HepG2 (cell line): Measurements from ENCODE around the gene ORC2. TPM values are rescaled to one million over a fixed set of nuclear protein-coding genes. Genes with fewer than 3 reads are reported as not detected.

Experiments used
- ETV6 ChIP-seq: sonication (generic); formaldehyde crosslinking; conservative IDR thresholded peaks from 2 replicates; pipeline ENCODE4 v1.4.0; 2020; ENCODE audit warnings: missing genetic modification reagents
- HNRNPK ChIP-seq: fragments of 200-400 bp; formaldehyde crosslinking; IDR thresholded peaks from 2 replicates; pipeline ENCODE4 v1.6.1; 2018; ENCODE audit warnings: low read length, low read depth, moderate library complexity, mild to moderate bottlenecking; ENCODE audit not compliant: poor library complexity, severe bottlenecking
- HOXA9 ChIP-seq: sonication (generic); formaldehyde crosslinking; IDR thresholded peaks from 2 replicates; pipeline ENCODE4 v1.8.1; 2022; ENCODE audit warnings: missing genetic modification reagents, mild to moderate bottlenecking, moderate library complexity, borderline replicate concordance
- HOXD1 ChIP-seq: sonication (generic); formaldehyde crosslinking; IDR thresholded peaks from 2 replicates; pipeline ENCODE4 v1.5.0; 2020; ENCODE audit warnings: missing genetic modification reagents
- KLF9 ChIP-seq: IDR thresholded peaks from 2 replicates; pipeline ENCODE4 v1.6.1; 2016; ENCODE audit warnings: low read depth
- MZF1 ChIP-seq: sonication (generic); formaldehyde crosslinking; IDR thresholded peaks from 2 replicates; pipeline ENCODE4 v1.8.1; 2023; ENCODE audit warnings: mild to moderate bottlenecking, missing genetic modification reagents, borderline replicate concordance
- PRDM15 ChIP-seq: sonication (generic); formaldehyde crosslinking; IDR thresholded peaks from 2 replicates; pipeline ENCODE4 v1.4.0; 2020; ENCODE audit warnings: missing genetic modification reagents
- RFX1 ChIP-seq: fragments of 450-650 bp; IDR thresholded peaks from 2 replicates; pipeline ENCODE4 v1.6.1; 2017
- SRY ChIP-seq: sonication (generic); formaldehyde crosslinking; IDR thresholded peaks from 2 replicates; pipeline ENCODE4 v1.8.0; 2022; ENCODE audit warnings: mild to moderate bottlenecking, missing genetic modification reagents
- TBX3 ChIP-seq: fragments of 450-650 bp; IDR thresholded peaks from 2 replicates; pipeline ENCODE4 v1.6.1; 2017; ENCODE audit warnings: antibody characterized with exemption, mild to moderate bottlenecking, inconsistent platforms, borderline replicate concordance
- TMF1 ChIP-seq: sonication (generic); formaldehyde crosslinking; IDR thresholded peaks from 2 replicates; pipeline ENCODE4 v1.8.1; 2022; ENCODE audit warnings: low read depth, missing genetic modification reagents
- YY1 ChIP-seq: IDR thresholded peaks from 2 replicates; pipeline ENCODE4 v1.6.1; 2011; ENCODE audit warnings: low read length, low read depth, moderate library complexity, mild to moderate bottlenecking; ENCODE audit not compliant: insufficient read depth, insufficient replicate concordance
- ZBTB42 ChIP-seq: sonication (generic); formaldehyde crosslinking; IDR thresholded peaks from 2 replicates; pipeline ENCODE4 v1.5.0; 2020; ENCODE audit warnings: mild to moderate bottlenecking, missing genetic modification reagents
- ZFP90 ChIP-seq: sonication (generic); formaldehyde crosslinking; IDR thresholded peaks from 2 replicates; pipeline ENCODE4 v1.8.0; 2022; ENCODE audit warnings: missing genetic modification reagents, mild to moderate bottlenecking, inconsistent platforms, borderline replicate concordance
- ZIK1 ChIP-seq: sonication (generic); formaldehyde crosslinking; IDR thresholded peaks from 2 replicates; pipeline ENCODE4 v1.5.0; 2020; ENCODE audit warnings: mild to moderate bottlenecking, low read depth, missing genetic modification reagents, borderline replicate concordance
- ZKSCAN5 ChIP-seq: sonication (generic); formaldehyde crosslinking; IDR thresholded peaks from 2 replicates; pipeline ENCODE4 v1.5.1; 2020; ENCODE audit warnings: mild to moderate bottlenecking, missing genetic modification reagents
- ZNF160 ChIP-seq: sonication (generic); formaldehyde crosslinking; IDR thresholded peaks from 2 replicates; pipeline ENCODE4 v1.8.0; 2022; ENCODE audit warnings: mild to moderate bottlenecking, inconsistent platforms, missing genetic modification reagents
- ZNF207 ChIP-seq: fragments of 450-650 bp; IDR thresholded peaks from 2 replicates; pipeline ENCODE4 v1.6.1; 2016; ENCODE audit warnings: antibody characterized with exemption, borderline replicate concordance
- ZNF343 ChIP-seq: sonication (generic); formaldehyde crosslinking; IDR thresholded peaks from 2 replicates; pipeline ENCODE4 v1.4.0; 2020; ENCODE audit warnings: mild to moderate bottlenecking, missing genetic modification reagents
- ZNF446 ChIP-seq: sonication (generic); formaldehyde crosslinking; IDR thresholded peaks from 2 replicates; pipeline ENCODE4 v1.5.0; 2020; ENCODE audit warnings: mild to moderate bottlenecking, missing genetic modification reagents
- ZNF567 ChIP-seq: sonication (generic); formaldehyde crosslinking; IDR thresholded peaks from 2 replicates; pipeline ENCODE4 v1.8.1; 2023; ENCODE audit warnings: mild to moderate bottlenecking, missing genetic modification reagents, borderline replicate concordance
- ZNF589 ChIP-seq: sonication (generic); formaldehyde crosslinking; conservative IDR thresholded peaks from 2 replicates; pipeline ENCODE4 v1.8.0; 2022; ENCODE audit warnings: mild to moderate bottlenecking, moderate library complexity, missing genetic modification reagents
- ZNF652 ChIP-seq: IDR thresholded peaks from 2 replicates; pipeline ENCODE4 v1.6.1; 2016; ENCODE audit warnings: low read depth, borderline replicate concordance
- ZNF766 ChIP-seq: sonication (generic); formaldehyde crosslinking; IDR thresholded peaks from 2 replicates; pipeline ENCODE4 v1.5.0; 2020; ENCODE audit warnings: missing genetic modification reagents, borderline replicate concordance
- ZNF83 ChIP-seq: sonication (generic); formaldehyde crosslinking; IDR thresholded peaks from 2 replicates; pipeline ENCODE4 v1.4.0; 2020; ENCODE audit warnings: missing genetic modification reagents, mild to moderate bottlenecking, borderline replicate concordance
- polyA plus RNA-seq, 8 experiments: library from polyadenylated mRNA; depleted of rRNA in 3 of 8; stranded (reverse) in 7 of 8; unstranded in 1 of 8; fragments of >200 nt; fragmentation: Illumina TruSeq in 4 of 8; extraction: Trizol in 4 of 8; gene quantifications; 2 replicates each; pipeline versions ENCODE4 v1.2.1 to v1.2.3, GENCODE V29; 2011 to 2016; ENCODE audit warnings: low read depth in 4 of 8, missing spikeins in 1 of 8, mixed read lengths in 1 of 8; ENCODE audit not compliant: insufficient read depth in 1 of 8
- total RNA-seq, 5 experiments: library from RNA; depleted of rRNA; stranded (reverse); fragments of >200 nt; fragmentation: Illumina TruSeq; extraction: Trizol; gene quantifications; 2 replicates each; pipeline ENCODE4 v1.2.3, GENCODE V29; 2016; ENCODE audit warnings: low read depth in 1 of 5
- TF ChIP-seq, protein P1 (sequence below): sonication (generic); formaldehyde crosslinking; IDR thresholded peaks from 2 replicates; pipeline ENCODE4 v1.4.0; 2020; ENCODE audit warnings: low read depth, mild to moderate bottlenecking, missing genetic modification reagents

ORC2 gene
- total and polyA plus RNA-seq, 2 of the 13 experiments (the other 11 are each of a cell fraction or from before 2014, with no cell fraction given) = 19.3 to 73.5 TPM

DNA sequence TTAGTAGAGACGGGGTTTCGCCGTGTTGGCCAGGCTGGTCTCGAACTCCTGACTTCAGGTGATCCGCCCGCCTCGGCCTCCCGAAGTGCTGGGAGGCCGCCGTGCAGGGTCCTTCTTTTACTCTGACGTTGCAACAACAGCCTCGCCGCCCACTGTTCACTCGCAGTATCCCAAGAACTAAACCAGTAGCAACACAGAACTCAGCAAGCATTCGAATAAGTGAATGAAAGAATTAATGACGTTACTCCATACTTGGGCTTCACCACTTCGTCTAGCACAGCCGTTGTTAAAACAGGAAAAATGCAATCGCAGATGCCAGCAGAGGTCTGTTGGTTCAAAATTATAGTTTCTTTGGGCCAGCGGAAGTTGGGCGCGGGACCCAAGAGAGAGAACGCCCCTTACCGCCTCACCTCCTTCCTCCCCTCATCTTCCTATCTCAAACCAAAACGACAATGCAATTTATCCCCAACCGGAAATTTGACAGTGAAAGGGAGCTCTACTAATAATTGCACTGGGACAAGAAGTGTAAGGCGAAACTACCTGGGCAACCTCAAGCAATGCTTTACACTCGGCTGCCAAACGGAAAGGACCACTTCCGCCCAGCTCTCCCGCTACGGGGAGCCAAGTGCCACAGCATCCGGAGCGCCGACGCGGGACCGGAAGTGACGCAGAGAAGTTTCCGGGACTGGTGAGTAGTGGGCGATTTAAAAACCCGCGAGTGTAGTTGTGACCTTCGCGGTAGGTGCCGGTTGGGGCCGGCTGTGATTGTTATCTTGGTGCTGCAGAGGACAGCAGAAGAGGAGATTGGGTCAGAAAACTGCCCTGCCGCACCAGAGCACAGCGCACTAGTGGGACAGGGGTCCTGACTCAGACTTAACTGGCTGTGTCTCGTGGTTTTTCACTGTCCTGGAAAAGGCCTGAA is 74.5 kb downstream of the ORC2 start, which contains the start of the genes NIF3L1 and PPIL3 (continued):
- TF ChIP-seq PRDM15 (0 out of 2 replicates have a peak, but pooled peaks have one; percentile 44), ZNF83 (CRISPR knock-in tag) (no peak), TMF1 (peak; percentile 90; the same call in 1 of the 2 replicates), ZNF766 (CRISPR knock-in tag) (peak; percentile 84; the same call in 1 of the 2 replicates), HOXD1 (CRISPR knock-in tag) (peak; percentile 90; the same call in 1 of the 2 replicates), HOXA9 (CRISPR knock-in tag) (no peak; the same call in 1 of the 2 replicates), ETV6 (CRISPR knock-in tag) (peak; percentile 63), RFX1 (no peak; the same call in 1 of the 2 replicates), HNRNPK (no peak), ZNF652 (CRISPR knock-in tag) (no peak; the same call in 1 of the 2 replicates), ZNF207 (no peak), KLF9 (CRISPR knock-in tag) (no peak; the same call in 1 of the 2 replicates), ZNF589 (peak; percentile 73), TBX3 (no peak), ZNF567 (CRISPR knock-in tag) (0 out of 2 replicates have a peak, but pooled peaks have one; percentile 58), SRY (CRISPR knock-in tag) (peak; percentile 33; the same call in 1 of the 2 replicates), ZNF160 (CRISPR knock-in tag) (0 out of 2 replicates have a peak, but pooled peaks have one; percentile 4), ZNF446 (CRISPR knock-in tag) (no peak), ZBTB42 (CRISPR knock-in tag) (peak; percentile 80; the same call in 1 of the 2 replicates), ZNF343 (no peak), ZKSCAN5 (no peak; the same call in 1 of the 2 replicates), ZFP90 (peak; percentile 60), YY1 (peak; percentile 77), MZF1 (CRISPR knock-in tag) (peak; percentile 65; the same call in 1 of the 2 replicates), ZIK1 (CRISPR knock-in tag) (peak; percentile 46; the same call in 1 of the 2 replicates)
- TF ChIP-seq, protein P1, sequence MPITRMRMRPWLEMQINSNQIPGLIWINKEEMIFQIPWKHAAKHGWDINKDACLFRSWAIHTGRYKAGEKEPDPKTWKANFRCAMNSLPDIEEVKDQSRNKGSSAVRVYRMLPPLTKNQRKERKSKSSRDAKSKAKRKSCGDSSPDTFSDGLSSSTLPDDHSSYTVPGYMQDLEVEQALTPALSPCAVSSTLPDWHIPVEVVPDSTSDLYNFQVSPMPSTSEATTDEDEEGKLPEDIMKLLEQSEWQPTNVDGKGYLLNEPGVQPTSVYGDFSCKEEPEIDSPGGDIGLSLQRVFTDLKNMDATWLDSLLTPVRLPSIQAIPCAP (CRISPR knock-in tag) = no peak
